Activated T-cell treated with anti-CD3 and anti-CD28 coated beads, Interleukin-2, amount 50 U/mL, for 24 hours (primary cell): Measurements from ENCODE around the gene SLC1A2.

ENCODE experiments used
- DNase-seq: peaks from one replicate; pipeline ENCODE4 v3.0.0-alpha.2; 2020
- H3K27ac Mint-ChIP-seq: 2 replicates; pipeline ENCODE4 v1.8.0; 2020; ENCODE audit warnings: mild to moderate bottlenecking, mixed read lengths
- H3K27me3 Mint-ChIP-seq: 2 replicates; pipeline ENCODE4 v1.8.0; 2020; ENCODE audit warnings: mixed read lengths
- H3K36me3 Mint-ChIP-seq: 2 replicates; pipeline ENCODE4 v1.8.0; 2020; ENCODE audit warnings: low read depth, mixed read lengths
- H3K4me1 Mint-ChIP-seq: 2 replicates; pipeline ENCODE4 v1.8.0; 2020; ENCODE audit warnings: low read depth, mixed read lengths
- H3K4me3 Mint-ChIP-seq: 2 replicates; pipeline ENCODE4 v1.8.0; 2020; ENCODE audit warnings: mild to moderate bottlenecking, moderate library complexity, mixed read lengths
- H3K9me3 Mint-ChIP-seq: 2 replicates; pipeline ENCODE4 v1.8.0; 2020; ENCODE audit warnings: mixed read lengths

Gene SLC1A2

GRCh38 chr11:35246745-35247144, 172.6 kb downstream of the SLC1A2 start:
- Mint-ChIP-seq H3K4me3 (no peak overlapping the region), H3K4me1 (peaks cover 59% of the 10 kb centered on the region)

GRCh38 chr11:35245786-35246185, 173.6 kb downstream of the SLC1A2 start:
- peaks cover 5% of the 10 kb centered on the region for H3K9me3 Mint-ChIP-seq
- H3K4me1 Mint-ChIP-seq = peaks cover 65% of the 10 kb centered on the region
- no peaks in the 10 kb centered on the region for H3K27me3 Mint-ChIP-seq
- no peak overlapping the region for H3K4me3 Mint-ChIP-seq
- no peaks in the 10 kb centered on the region for H3K36me3 Mint-ChIP-seq
- H3K27ac Mint-ChIP-seq = no peak overlapping the region
- no peak for DNase-seq

More at GRCh38 chr11:35246745-35247144, 172.6 kb downstream of the SLC1A2 start:
- Mint-ChIP-seq H3K27ac (no peak overlapping the region), H3K9me3 (peaks cover 5% of the 10 kb centered on the region), H3K27me3 (no peaks in the 10 kb centered on the region), H3K36me3 (no peaks in the 10 kb centered on the region)
- DNase-seq = no peak

- Mint-ChIP-seq H3K4me1 (peaks cover 66% of the 10 kb centered on the region), H3K9me3 (peaks cover 5% of the 10 kb centered on the region), H3K27ac (no peak overlapping the region), H3K36me3 (no peaks in the 10 kb centered on the region), H3K4me3 (no peak overlapping the region), H3K27me3 (no peaks in the 10 kb centered on the region)
- DNase-seq = no peak
Observed at GRCh38 chr11:35245056-35245455, 174.3 kb downstream of the SLC1A2 start.

GRCh38 chr11:35243774-35244173, 175.6 kb downstream of the SLC1A2 start:
- Mint-ChIP-seq H3K9me3 (no peaks in the 10 kb centered on the region), H3K27me3 (no peaks in the 10 kb centered on the region), H3K4me3 (no peak overlapping the region), H3K4me1 (peaks cover 74% of the 10 kb centered on the region), H3K27ac (no peak overlapping the region), H3K36me3 (no peaks in the 10 kb centered on the region)
- no peak for DNase-seq

- Mint-ChIP-seq H3K36me3 (no peaks in the 10 kb centered on the region), H3K4me3 (no peak overlapping the region), H3K27me3 (no peaks in the 10 kb centered on the region), H3K4me1 (peaks cover 78% of the 10 kb centered on the region), H3K27ac (no peak overlapping the region), H3K9me3 (no peaks in the 10 kb centered on the region)
- DNase-seq = no peak
Observed at GRCh38 chr11:35242412-35243242, 176.7 kb downstream of the SLC1A2 start.

- Mint-ChIP-seq H3K27ac (no peak overlapping the region), H3K36me3 (no peaks in the 10 kb centered on the region), H3K9me3 (no peaks in the 10 kb centered on the region), H3K4me3 (no peak overlapping the region), H3K27me3 (no peaks in the 10 kb centered on the region), H3K4me1 (peaks cover 77% of the 10 kb centered on the region)
- DNase-seq = no peak
Observed at GRCh38 chr11:35241531-35241930, 177.8 kb downstream of the SLC1A2 start.

- H3K9me3 Mint-ChIP-seq = no peaks in the 10 kb centered on the region
- H3K36me3 Mint-ChIP-seq = no peaks in the 10 kb centered on the region
- no peak overlapping the region for H3K4me3 Mint-ChIP-seq
- H3K4me1 Mint-ChIP-seq = peaks cover 77% of the 10 kb centered on the region
- DNase-seq = no peak
- H3K27me3 Mint-ChIP-seq = no peaks in the 10 kb centered on the region
- H3K27ac Mint-ChIP-seq = no peak overlapping the region
Observed at GRCh38 chr11:35241083-35241482, 178.3 kb downstream of the SLC1A2 start.

GRCh38 chr11:35239471-35240075, 179.8 kb downstream of the SLC1A2 start:
- no peak overlapping the region for H3K27ac Mint-ChIP-seq
- peaks cover 7% of the 10 kb centered on the region for H3K9me3 Mint-ChIP-seq
- DNase-seq = no peak
- H3K36me3 Mint-ChIP-seq = peaks cover 3% of the 10 kb centered on the region
- H3K27me3 Mint-ChIP-seq = no peaks in the 10 kb centered on the region
- H3K4me1 Mint-ChIP-seq = peaks cover 79% of the 10 kb centered on the region
- no peak overlapping the region for H3K4me3 Mint-ChIP-seq

- peaks cover 9% of the 10 kb centered on the region for H3K36me3 Mint-ChIP-seq
- no peaks in the 10 kb centered on the region for H3K27me3 Mint-ChIP-seq
- H3K27ac Mint-ChIP-seq = no peak overlapping the region
- no peak for DNase-seq
- H3K4me1 Mint-ChIP-seq = peaks cover 79% of the 10 kb centered on the region
- no peak overlapping the region for H3K4me3 Mint-ChIP-seq
- H3K9me3 Mint-ChIP-seq = peaks cover 14% of the 10 kb centered on the region
Observed at GRCh38 chr11:35238882-35239281, 180.5 kb downstream of the SLC1A2 start.

GRCh38 chr11:35237860-35238715, 181.3 kb downstream of the SLC1A2 start:
- Mint-ChIP-seq H3K9me3 (peaks cover 17% of the 10 kb centered on the region), H3K4me3 (no peak overlapping the region), H3K27ac (no peak overlapping the region), H3K4me1 (peaks cover 79% of the 10 kb centered on the region), H3K36me3 (peaks cover 12% of the 10 kb centered on the region), H3K27me3 (no peaks in the 10 kb centered on the region)
- no peak for DNase-seq

GRCh38 chr11:35237351-35237750, 182.0 kb downstream of the SLC1A2 start:
- no peak overlapping the region for H3K4me3 Mint-ChIP-seq
- H3K4me1 Mint-ChIP-seq = peaks cover 78% of the 10 kb centered on the region

GRCh38 chr11:35236667-35237003, 182.7 kb downstream of the SLC1A2 start:
- peaks cover 26% of the 10 kb centered on the region for H3K36me3 Mint-ChIP-seq
- no peak for DNase-seq
- peaks cover 78% of the 10 kb centered on the region for H3K4me1 Mint-ChIP-seq
- peaks cover 24% of the 10 kb centered on the region for H3K9me3 Mint-ChIP-seq
- no peaks in the 10 kb centered on the region for H3K27me3 Mint-ChIP-seq
- no peak overlapping the region for H3K4me3 Mint-ChIP-seq
- H3K27ac Mint-ChIP-seq = peak overlapping the region; percentile 58

More at GRCh38 chr11:35237351-35237750, 182.0 kb downstream of the SLC1A2 start:
- H3K36me3 Mint-ChIP-seq = peaks cover 19% of the 10 kb centered on the region
- no peak for DNase-seq
- no peak overlapping the region for H3K27ac Mint-ChIP-seq
- H3K27me3 Mint-ChIP-seq = no peaks in the 10 kb centered on the region
- peaks cover 21% of the 10 kb centered on the region for H3K9me3 Mint-ChIP-seq

GRCh38 chr11:35235936-35236666, 183.3 kb downstream of the SLC1A2 start:
- H3K4me1 Mint-ChIP-seq = peaks cover 77% of the 10 kb centered on the region
- DNase-seq = no peak
- peaks cover 24% of the 10 kb centered on the region for H3K9me3 Mint-ChIP-seq
- H3K27me3 Mint-ChIP-seq = no peaks in the 10 kb centered on the region
- peak overlapping the region; percentile 58 for H3K27ac Mint-ChIP-seq
- peaks cover 31% of the 10 kb centered on the region for H3K36me3 Mint-ChIP-seq
- H3K4me3 Mint-ChIP-seq = no peak overlapping the region

GRCh38 chr11:35235498-35235897, 183.9 kb downstream of the SLC1A2 start:
- DNase-seq = no peak
- H3K27me3 Mint-ChIP-seq = no peaks in the 10 kb centered on the region
- H3K36me3 Mint-ChIP-seq = peaks cover 37% of the 10 kb centered on the region
- no peak overlapping the region for H3K4me3 Mint-ChIP-seq
- peaks cover 24% of the 10 kb centered on the region for H3K9me3 Mint-ChIP-seq
- H3K4me1 Mint-ChIP-seq = peaks cover 75% of the 10 kb centered on the region
- peak overlapping the region; percentile 58 for H3K27ac Mint-ChIP-seq
